SK-N-SH (cell line): ENCODE data around the gene FCSK. TPM values are rescaled to one million over a fixed set of nuclear protein-coding genes. Genes with fewer than 3 reads are reported as not detected.
"Not testable (repeated sequence)": the region's sequence is repeated elsewhere in the genome, so short reads cannot be mapped to it uniquely, and the experiment has no call there.

Source experiments
- CTCF ChIA-PET: fragments of 300-600, 350-600 bp; formaldehyde crosslinking; extraction: SDS; loops from one replicate; lab custom pipeline; 2021; lab: Yijun Ruan, JAX
- POLR2A ChIA-PET: fragments of 350-600 bp; sonication (Branson Sonifier 250); formaldehyde crosslinking; extraction: SDS; loops from one replicate; lab custom pipeline; 2020; ENCODE audit warnings: antibody characterized with exemption, inconsistent platforms; lab: Yijun Ruan, JAX
- DNase-seq: peaks from one replicate; pipeline ENCODE4 v3.0.0; 2012
- H2AFZ ChIP-seq: fragments of 200-600 bp; sonication (generic); 2 replicates; pipeline ENCODE4 v1.8.1; 2016; ENCODE audit warnings: antibody characterized with exemption, mild to moderate bottlenecking, low read depth
- H3F3A ChIP-seq: fragments of 200-600 bp; sonication (generic); replicated peaks from 2 replicates; pipeline ENCODE3; 2016; ENCODE audit warnings: antibody characterized with exemption, mild to moderate bottlenecking; ENCODE audit not compliant: insufficient read depth
- H3K27ac ChIP-seq, 2 experiments: fragments of 200-500 bp in 1 of 2; fragments of 200-600 bp in 1 of 2; sonication (Bioruptor generic) in 1 of 2; sonication (generic), shearing (Covaris generic) in 1 of 2; 2 replicates each; pipeline versions ENCODE4 v1.5.1 to v1.6.1; 2014 to 2016; ENCODE audit warnings: low read depth in 2 of 2, inconsistent platforms in 1 of 2, low read length in 1 of 2, mild to moderate bottlenecking in 1 of 2, mixed read lengths in 1 of 2
- H3K27me3 ChIP-seq: fragments of 200-600 bp; sonication (generic), shearing (Covaris generic); 2 replicates; pipeline ENCODE4 v1.6.1; 2016; ENCODE audit warnings: mixed run types; ENCODE audit not compliant: insufficient read depth
- H3K36me3 ChIP-seq, 2 experiments: fragments of 200-500 bp in 1 of 2; fragments of 200-600 bp in 1 of 2; sonication (Bioruptor generic) in 1 of 2; sonication (generic) in 1 of 2; replicated peaks in 1 of 2; 2 replicates each; pipeline versions ENCODE3 to v1.5.1; 2014 to 2016; ENCODE audit warnings: low read length in 1 of 2, mild to moderate bottlenecking in 1 of 2; ENCODE audit not compliant: insufficient read depth in 2 of 2, control insufficient read depth in 1 of 2
- H3K4me1 ChIP-seq, 2 experiments: fragments of 200-500 bp in 1 of 2; fragments of 200-600 bp in 1 of 2; sonication (Bioruptor generic) in 1 of 2; sonication (generic), shearing (Covaris generic) in 1 of 2; 2 replicates each; pipeline versions ENCODE4 v1.5.1 to v1.6.1; 2014 to 2016; ENCODE audit warnings: low read depth in 1 of 2, low read length in 1 of 2, mixed run types in 1 of 2; ENCODE audit not compliant: insufficient read depth in 2 of 2, control insufficient read depth in 1 of 2
- H3K4me2 ChIP-seq: fragments of 200-600 bp; sonication (generic), shearing (Covaris generic); 2 replicates; pipeline ENCODE4 v1.6.1; 2017; ENCODE audit warnings: mixed run types
- H3K4me3 ChIP-seq, 2 experiments: fragments of 200-500 bp in 1 of 2; fragments of 200-600 bp in 1 of 2; sonication (Bioruptor generic) in 1 of 2; sonication (generic), shearing (Covaris generic) in 1 of 2; 2 replicates each; pipeline versions ENCODE4 v1.5.1 to v1.8.1; 2014 to 2016; ENCODE audit warnings: low read depth in 2 of 2, inconsistent platforms in 1 of 2, low read length in 1 of 2, mild to moderate bottlenecking in 1 of 2, mixed read lengths in 1 of 2, moderate library complexity in 1 of 2
- H3K79me2 ChIP-seq: fragments of 200-600 bp; sonication (generic); 2 replicates; pipeline ENCODE4 v1.8.1; 2017; ENCODE audit warnings: mild to moderate bottlenecking; ENCODE audit not compliant: insufficient read depth
- H3K9ac ChIP-seq: fragments of 200-600 bp; sonication (generic); 2 replicates; pipeline ENCODE4 v1.6.1; 2017; ENCODE audit warnings: mixed run types
- H3K9me2 ChIP-seq: fragments of 200-600 bp; sonication (generic); 2 replicates; pipeline ENCODE4 v1.6.1; 2017; ENCODE audit warnings: mixed run types
- H3K9me3 ChIP-seq: fragments of 200-600 bp; sonication (generic); 2 replicates; pipeline ENCODE4 v1.6.1; 2017; ENCODE audit warnings: mixed run types, mild to moderate bottlenecking, moderate library complexity
- H4K20me1 ChIP-seq: fragments of 200-600 bp; sonication (generic); 2 replicates; pipeline ENCODE4 v1.6.1; 2017; ENCODE audit warnings: mild to moderate bottlenecking, mixed run types; ENCODE audit not compliant: insufficient read depth
- ELF1 ChIP-seq: IDR thresholded peaks from 2 replicates; pipeline ENCODE4 v1.4.0; 2012
- EP300 ChIP-seq, 2 experiments: IDR thresholded peaks; 2 replicates each; pipeline versions ENCODE4 v1.4.0 to v1.6.1; 2012; ENCODE audit warnings: borderline replicate concordance in 1 of 2, low read depth in 1 of 2, low read length in 1 of 2
- EZH2phosphoT487 ChIP-seq: fragments of 200-600 bp; sonication (generic); IDR thresholded peaks from 2 replicates; pipeline ENCODE4 v1.6.1; 2017; ENCODE audit warnings: low read depth, mixed run types, mild to moderate bottlenecking, antibody characterized with exemption, moderate library complexity, borderline replicate concordance
- FOXJ3 ChIP-seq: sonication (generic); formaldehyde crosslinking; IDR thresholded peaks from 2 replicates; pipeline ENCODE4 v1.5.1; 2020; ENCODE audit warnings: mild to moderate bottlenecking, missing genetic modification reagents
- FOXM1 ChIP-seq: IDR thresholded peaks from 2 replicates; pipeline ENCODE4 v1.4.0; 2012; ENCODE audit warnings: low read depth, mild to moderate bottlenecking
- GABPA ChIP-seq: IDR thresholded peaks from 2 replicates; pipeline ENCODE4 v1.4.0; 2012; ENCODE audit warnings: low read depth, mild to moderate bottlenecking
- GATA2 ChIP-seq: sonication (generic); formaldehyde crosslinking; IDR thresholded peaks from 2 replicates; pipeline ENCODE4 v1.5.0; 2020; ENCODE audit warnings: mild to moderate bottlenecking, missing genetic modification reagents
- JUND ChIP-seq: IDR thresholded peaks from 2 replicates; pipeline ENCODE4 v1.4.0; 2012
- MXI1 ChIP-seq: IDR thresholded peaks from 2 replicates; pipeline ENCODE4 v1.6.1; 2012; ENCODE audit warnings: mild to moderate bottlenecking, low read depth, low read length, improper control_type of control experiment
- NFIC ChIP-seq: IDR thresholded peaks from 2 replicates; pipeline ENCODE4 v1.4.0; 2012; ENCODE audit warnings: borderline replicate concordance
- NRF1 ChIP-seq: IDR thresholded peaks from 2 replicates; pipeline ENCODE4 v1.6.1; 2012; ENCODE audit warnings: low read depth, mild to moderate bottlenecking, low read length
- PBX3 ChIP-seq: IDR thresholded peaks from 2 replicates; pipeline ENCODE4; 2012
- RAD21 ChIP-seq: IDR thresholded peaks from 2 replicates; pipeline ENCODE4 v1.6.1; 2012; ENCODE audit warnings: mild to moderate bottlenecking, low read length
- RFX5 ChIP-seq: IDR thresholded peaks from 2 replicates; pipeline ENCODE4 v1.6.1; 2012; ENCODE audit warnings: mild to moderate bottlenecking, improper control_type of control experiment, low read length
- SMC3 ChIP-seq: IDR thresholded peaks from 2 replicates; pipeline ENCODE4 v1.6.1; 2012; ENCODE audit warnings: low read depth, low read length, improper control_type of control experiment
- TAF1 ChIP-seq: IDR thresholded peaks from 2 replicates; pipeline ENCODE4 v1.6.1; 2012; ENCODE audit warnings: low read depth, mild to moderate bottlenecking, low read length, moderate library complexity, borderline replicate concordance
- TCF12 ChIP-seq: IDR thresholded peaks from 2 replicates; pipeline ENCODE4 v1.4.0; 2012
- TEAD4 ChIP-seq: IDR thresholded peaks from 2 replicates; pipeline ENCODE4 v1.4.0; 2012; ENCODE audit warnings: mild to moderate bottlenecking, borderline replicate concordance; ENCODE audit not compliant: insufficient read depth
- USF1 ChIP-seq: IDR thresholded peaks from 2 replicates; pipeline ENCODE4 v1.4.0; 2012; ENCODE audit warnings: low read depth, borderline replicate concordance
- ZBTB33 ChIP-seq: IDR thresholded peaks from 2 replicates; pipeline ENCODE4 v1.4.0; 2012; ENCODE audit warnings: low read depth, borderline replicate concordance
- WGBS: methylation state at CpG from one replicate; pipeline ENCODE4 v1.1.6; 2017; ENCODE audit warnings: low lambda C conversion rate; 5-methylcytosine and 5-hydroxymethylcytosine counted together
- polyA plus RNA-seq, 3 experiments: library from polyadenylated mRNA; depleted of rRNA; stranded (reverse); fragments of >200 nt; gene quantifications; 2 replicates each; pipeline ENCODE4 v1.2.3, GENCODE V29; 2012

FCSK gene
- polyA plus RNA-seq, 1 of the 3 experiments (the other 2 are of a cell fraction), result 9.7 TPM

GRCh38 chr16:70444249-70445063, 9.9 kb upstream of the FCSK start:
- H3K4me1 ChIP-seq, result peaks cover 0 to 7% of the 10 kb centered on the region in 2 experiments; a peak in 1 of 4 replicates
- H4K20me1 ChIP-seq, result no peaks in the 10 kb centered on the region
- no peaks in the 10 kb centered on the region for H3F3A ChIP-seq
- no peak overlapping the region for H3K9ac ChIP-seq
- POLR2A ChIA-PET, result no interaction called here
- H3K4me2 ChIP-seq, result no peak overlapping the region
- DNase-seq, result no peak
- no peaks in the 10 kb centered on the region for H3K79me2 ChIP-seq
- no peak for TF ChIP-seq TCF12
- no peak for TF ChIP-seq FOXJ3 (CRISPR knock-in tag)
- no peak for TF ChIP-seq TEAD4
- TF ChIP-seq PBX3, result no peak
- no peak for TF ChIP-seq JUND
- TF ChIP-seq GATA2, result no peak
- TF ChIP-seq TAF1, result no peak
- TF ChIP-seq EP300 (IDR thresholded peaks at IDR 0.05; ENCODE audit: borderline replicate concordance in 1 of 2, low read depth in 1 of 2, low read length in 1 of 2), result no peak
- no peak for TF ChIP-seq NFIC
- no peak for TF ChIP-seq GABPA
- TF ChIP-seq ZBTB33, result no peak
- TF ChIP-seq MXI1, result no peak
- TF ChIP-seq RFX5, result no peak
- no peak for TF ChIP-seq ELF1
- no peaks in the 10 kb centered on the region for H3K9me2 ChIP-seq
- H3K27me3 ChIP-seq, result no peaks in the 10 kb centered on the region
- H3K36me3 ChIP-seq, result no peaks in the 10 kb centered on the region
- H3K9me3 ChIP-seq, result no peaks in the 10 kb centered on the region
- CTCF ChIA-PET, result interaction anchor here (0.9 kb wide), 1 partner anchor 50 kb away, joined by 4 read pairs; no protein-coding TSS in a partner anchor
- H2AFZ ChIP-seq, result no peak overlapping the region
- no peak overlapping the region for H3K27ac ChIP-seq
- no peak overlapping the region for H3K4me3 ChIP-seq
- 95% methylated on average over 4 of the region's 4 CpGs for WGBS

- POLR2A ChIA-PET, result interaction anchor here (1.0 kb wide), 1 partner anchor 9 kb away, joined by 3 read pairs; the partner anchor contains the start of gene ST3GAL2
- 84% methylated on average over 6 of the region's 6 CpGs for WGBS
These were observed 6.3 kb upstream of the FCSK start for GRCh38 chr16:70448075-70448474.

GRCh38 chr16:70450142-70451003, 4.0 kb upstream of the FCSK start:
- DNase-seq, H3F3A ChIP-seq, H3K79me2 ChIP-seq, CTCF ChIA-PET, H3K9me3 ChIP-seq, H3K9me2 ChIP-seq, H3K36me3 ChIP-seq, H3K4me1 ChIP-seq, H2AFZ ChIP-seq, H4K20me1 ChIP-seq, H3K4me2 ChIP-seq, H3K9ac ChIP-seq, H3K27ac ChIP-seq, POLR2A ChIA-PET, H3K4me3 ChIP-seq, H3K27me3 ChIP-seq: not testable (repeated sequence)
- 97% methylated on average over 25 of the region's 37 CpGs for WGBS

More at GRCh38 chr16:70448075-70448474, 6.3 kb upstream of the FCSK start:
- H3K79me2 ChIP-seq, result no peaks in the 10 kb centered on the region
- H3K36me3 ChIP-seq, result no peaks in the 10 kb centered on the region
- no peaks in the 10 kb centered on the region for H3K27me3 ChIP-seq
- H3K9me2 ChIP-seq, result no peaks in the 10 kb centered on the region
- no peak overlapping the region for H3K27ac ChIP-seq
- H3K9me3 ChIP-seq, result no peaks in the 10 kb centered on the region
- no peak overlapping the region for H3K9ac ChIP-seq
- CTCF ChIA-PET, result no interaction called here
- no peak overlapping the region for H3K4me3 ChIP-seq
- no peak for TF ChIP-seq FOXM1
- no peak for TF ChIP-seq NRF1
- TF ChIP-seq USF1, result no peak
- TF ChIP-seq TCF12, result no peak
- TF ChIP-seq RAD21, result no peak
- TF ChIP-seq SMC3, result no peak
- no peak for TF ChIP-seq EZH2phosphoT487
- TF ChIP-seq TEAD4, result no peak
- H3K4me1 ChIP-seq, result no peaks in the 10 kb centered on the region
- no peak overlapping the region for H2AFZ ChIP-seq
- H3F3A ChIP-seq, result no peaks in the 10 kb centered on the region
- no peaks in the 10 kb centered on the region for H4K20me1 ChIP-seq
- no peak overlapping the region for H3K4me2 ChIP-seq
- DNase-seq, result no peak
